GM13977 (cell line): ENCODE data around the gene DHRS7C.

ENCODE experiments used
- DNase-seq: peaks from one replicate; pipeline ENCODE4 v3.0.0; 2012; ENCODE audit warnings: low spot score
- CTCF ChIP-seq: IDR thresholded peaks from 2 replicates; pipeline ENCODE4 v1.5.1; 2012; ENCODE audit warnings: mild to moderate bottlenecking, control low read depth; ENCODE audit not compliant: insufficient read depth; ENCODE audit errors: extremely low read depth, missing control alignments
- in situ Hi-C: fragments of 300-500 bp; cut with MboI; formaldehyde crosslinking; loops from one replicate; pipeline ENCODE4 v1.12.0; 2022; ENCODE audit warnings: low sequenced_read_pairs, low pct_unique_long_range_greater_than_20kb, mixed read lengths, inconsistent platforms; ENCODE audit not compliant: unreplicated experiment

Gene DHRS7C

GRCh38 chr17:9810100-9810949, 18.9 kb upstream of the DHRS7C start:
- DNase-seq = no peak
- in situ Hi-C loops = no loop called here
- TF ChIP-seq CTCF = no peak

GRCh38 chr17:9809409-9809808, 18.0 kb upstream of the DHRS7C start:
- no peak for TF ChIP-seq CTCF
- in situ Hi-C loops = no loop called here
- DNase-seq = no peak

- no peak for TF ChIP-seq CTCF
- in situ Hi-C loops = no loop called here
- no peak for DNase-seq
Measured at GRCh38 chr17:9806699-9807098, 15.3 kb upstream of the DHRS7C start.

- DNase-seq = no peak
- in situ Hi-C loops = no loop called here
- no peak for TF ChIP-seq CTCF
Measured at GRCh38 chr17:9805769-9806168, 14.4 kb upstream of the DHRS7C start.

- in situ Hi-C loops = no loop called here
- no peak for TF ChIP-seq CTCF
- no peak for DNase-seq
Measured at GRCh38 chr17:9802697-9803096, 11.3 kb upstream of the DHRS7C start.

- TF ChIP-seq CTCF = no peak
- DNase-seq = no peak
- in situ Hi-C loops = no loop called here
Measured at GRCh38 chr17:9802294-9802693, 10.9 kb upstream of the DHRS7C start.
